CD4-positive, alpha-beta memory T cell (primary cell): ENCODE results near the gene EVX1. TPM values are rescaled to one million over a fixed set of nuclear protein-coding genes. Genes with fewer than 3 reads are reported as not detected.
A peak's percentile ranks its signal among the peaks of the same experiment; 100 is the strongest.

Experiments
- CTCF ChIA-PET: fragments of 350-600 bp; sonication (Branson Sonifier 250); formaldehyde crosslinking; loops from one replicate; lab custom pipeline; 2021; ENCODE audit warnings: inconsistent platforms; ENCODE audit not compliant: partially characterized antibody; lab: Charles Lee
- POLR2A ChIA-PET: fragments of 350-600 bp; sonication (Branson Sonifier 250); formaldehyde crosslinking; loops from one replicate; lab custom pipeline; 2021; ENCODE audit not compliant: partially characterized antibody; lab: Charles Lee
- DNase-seq, 5 donors: peaks; one replicate each; pipeline versions ENCODE4 v3.0.0 to v3.0.0-alpha.2; 2020 to 2022; ENCODE audit warnings: mixed read lengths in 1 of 5
- H3K27ac ChIP-seq: one replicate; pipeline ENCODE4 v1.7.0; 2013; ENCODE audit warnings: low read depth, low read length
- H3K27me3 ChIP-seq: 2 replicates; pipeline ENCODE4 v1.7.0; 2013; ENCODE audit warnings: mild to moderate bottlenecking, low read length, moderate library complexity; ENCODE audit not compliant: insufficient read depth
- H3K36me3 ChIP-seq: 2 replicates; pipeline ENCODE4 v1.7.0; 2013; ENCODE audit warnings: mild to moderate bottlenecking, low read length, moderate library complexity; ENCODE audit not compliant: insufficient read depth
- H3K4me1 ChIP-seq: 2 replicates; pipeline ENCODE4 v1.7.0; 2013; ENCODE audit warnings: mild to moderate bottlenecking, low read length, moderate library complexity; ENCODE audit not compliant: insufficient read depth
- H3K4me3 ChIP-seq, 2 donors: one replicate each; pipeline ENCODE4 v1.7.0; 2013; ENCODE audit warnings: low read length in 2 of 2, mild to moderate bottlenecking in 1 of 2
- H3K9me3 ChIP-seq, 2 donors: one replicate each; pipeline ENCODE4 v1.7.0; 2013; ENCODE audit warnings: low read length in 2 of 2, control low read depth in 1 of 2; ENCODE audit not compliant: control insufficient read depth in 1 of 2
- H3K27ac Mint-ChIP-seq, 7 donors: one replicate each; pipeline ENCODE4 v1.8.0; 2020 to 2021; ENCODE audit warnings: mixed read lengths in 7 of 7, mild to moderate bottlenecking in 6 of 7, inconsistent platforms in 3 of 7, moderate library complexity in 3 of 7
- H3K27me3 Mint-ChIP-seq, 2 donors: one replicate each; pipeline ENCODE4 v1.8.0; 2020 to 2021; ENCODE audit warnings: mixed read lengths in 2 of 2
- H3K36me3 Mint-ChIP-seq, 2 donors: one replicate each; pipeline ENCODE4 v1.8.0; 2020 to 2021; ENCODE audit warnings: mixed read lengths in 2 of 2, inconsistent platforms in 1 of 2, mild to moderate bottlenecking in 1 of 2
- H3K4me1 Mint-ChIP-seq, 4 donors: one replicate each; pipeline ENCODE4 v1.8.0; 2020 to 2021; ENCODE audit warnings: mixed read lengths in 4 of 4, mild to moderate bottlenecking in 1 of 4
- H3K4me3 Mint-ChIP-seq, 8 donors: one replicate each; pipeline ENCODE4 v1.8.0; 2020 to 2021; ENCODE audit warnings: mixed read lengths in 8 of 8, mild to moderate bottlenecking in 7 of 8, moderate library complexity in 6 of 8, inconsistent platforms in 3 of 8
- H3K9me3 Mint-ChIP-seq, 8 donors: one replicate each; pipeline ENCODE4 v1.8.0; 2020 to 2021; ENCODE audit warnings: mixed read lengths in 8 of 8, mild to moderate bottlenecking in 5 of 8, inconsistent platforms in 3 of 8, moderate library complexity in 1 of 8
- intact Hi-C: fragments of 100-400 bp; cut with micrococcal nuclease; formaldehyde crosslinking; loops from one replicate; pipeline ENCODE4 v1.15.1; 2023
- polyA plus RNA-seq, 2 donors: library from polyadenylated mRNA; unstranded; fragments of 300-500 nt; fragmentation: Illumina TruSeq; gene quantifications; one replicate each; pipeline ENCODE4 v1.2.3, GENCODE V29; 2021
- total RNA-seq, 2 experiments: library from RNA; stranded (reverse); gene quantifications; one replicate each; pipeline ENCODE4 v1.2.3, GENCODE V29; 2021

Gene EVX1
- total and polyA plus RNA-seq, 4 experiments from 2014 or later: not detected

- CTCF ChIA-PET: no interaction called here
- no peak overlapping the region for H3K4me3 ChIP-seq
- peaks cover 74% of the 10 kb centered on the region for H3K27me3 ChIP-seq
- H3K27ac ChIP-seq: no peak overlapping the region
- DNase-seq: no peak
- intact Hi-C loops: loop anchor here (2.0 to 10.0 kb wide), 3 partner anchors 465 to 977 kb away; partner anchors contain the start of gene HIBADH
- Mint-ChIP-seq H3K4me1 (peaks cover 21 to 54% (median 36%) of the 10 kb centered on the region in 4 donors), H3K27ac (peak overlapping the region in 2 of 7 donors; percentile 33 to 77), H3K27me3 (peaks cover 70 to 75% of the 10 kb centered on the region in 2 donors), H3K4me3 (peak overlapping the region in 2 of 8 donors; percentile 0 to 9), H3K36me3 (no peaks in the 10 kb centered on the region), H3K9me3 (peaks cover 0 to 7% (median 2%) of the 10 kb centered on the region in 8 donors)
- POLR2A ChIA-PET: no interaction called here
- H3K36me3 ChIP-seq: no peaks in the 10 kb centered on the region
- H3K9me3 ChIP-seq: no peaks in the 10 kb centered on the region
- peaks cover 41% of the 10 kb centered on the region for H3K4me1 ChIP-seq
Observed at GRCh38 chr7:27197137-27198042, 45.2 kb upstream of the EVX1 start.

- Histone ChIP-seq H3K27ac (no peak overlapping the region), H3K27me3 (peaks cover 75% of the 10 kb centered on the region), H3K4me1 (peaks cover 34% of the 10 kb centered on the region), H3K9me3 (no peaks in the 10 kb centered on the region), H3K4me3 (no peak overlapping the region), H3K36me3 (no peaks in the 10 kb centered on the region)
- intact Hi-C loops: loop anchor here (5.0 to 10.0 kb wide), 2 partner anchors 464 to 977 kb away; partner anchors contain the start of gene HIBADH
- CTCF ChIA-PET: interaction anchor here (0.8 to 1.5 kb wide), 6 partner anchors 8 to 878 kb away, joined by 3 to 6 read pairs (median 5); no protein-coding TSS in a partner anchor
- H3K4me3 Mint-ChIP-seq: peak overlapping the region in 6 of 8 donors; percentile 3 to 73 (median 28)
- peaks cover 21 to 53% (median 33%) of the 10 kb centered on the region in 4 donors for H3K4me1 Mint-ChIP-seq
- no peak for DNase-seq
- H3K9me3 Mint-ChIP-seq: peaks cover 0 to 7% (median 2%) of the 10 kb centered on the region in 8 donors
- H3K36me3 Mint-ChIP-seq: no peaks in the 10 kb centered on the region
- H3K27ac Mint-ChIP-seq: peak overlapping the region in 3 of 7 donors; percentile 3 to 44 (median 33)
- peaks cover 72 to 78% of the 10 kb centered on the region in 2 donors for H3K27me3 Mint-ChIP-seq
- POLR2A ChIA-PET: interaction anchor here (0.8 to 1.9 kb wide), 3 partner anchors 8 to 15 kb away, joined by 3 to 7 read pairs (median 3); no protein-coding TSS in a partner anchor
Observed at GRCh38 chr7:27198138-27198841, 44.3 kb upstream of the EVX1 start.

- ChIA-PET CTCF (interaction anchor here (0.8 to 1.5 kb wide), 6 partner anchors 9 to 878 kb away, joined by 3 to 6 read pairs (median 5); no protein-coding TSS in a partner anchor), POLR2A (interaction anchor here (0.8 to 1.9 kb wide), 3 partner anchors 8 to 15 kb away, joined by 3 to 7 read pairs (median 3); no protein-coding TSS in a partner anchor)
- H3K27me3 Mint-ChIP-seq: peaks cover 69 to 79% of the 10 kb centered on the region in 2 donors
- Histone ChIP-seq H3K9me3 (no peaks in the 10 kb centered on the region), H3K36me3 (no peaks in the 10 kb centered on the region), H3K4me1 (peaks cover 31% of the 10 kb centered on the region), H3K27me3 (peaks cover 75% of the 10 kb centered on the region), H3K4me3 (no peak overlapping the region), H3K27ac (no peak overlapping the region)
- H3K4me1 Mint-ChIP-seq: peaks cover 23 to 47% (median 29%) of the 10 kb centered on the region in 4 donors
- peaks cover 0 to 7% (median 2%) of the 10 kb centered on the region in 8 donors for H3K9me3 Mint-ChIP-seq
- no peaks in the 10 kb centered on the region for H3K36me3 Mint-ChIP-seq
- intact Hi-C loops: loop anchor here (5.0 to 10.0 kb wide), 2 partner anchors 463 to 976 kb away; partner anchors contain the start of gene HIBADH
- peak overlapping the region in 7 of 8 donors; percentile 54 to 79 (median 73) for H3K4me3 Mint-ChIP-seq
- H3K27ac Mint-ChIP-seq: peak overlapping the region in 2 of 7 donors; percentile 33 to 81
- peak in 1 of 5 donors; percentile 23 for DNase-seq
Observed at GRCh38 chr7:27198871-27199801, 43.5 kb upstream of the EVX1 start.

- intact Hi-C loops: loop anchor here (5.0 to 10.0 kb wide), 2 partner anchors 462 to 975 kb away; partner anchors contain the start of gene HIBADH
- no peaks in the 10 kb centered on the region for H3K9me3 ChIP-seq
- ChIA-PET POLR2A (interaction anchor here (1.9 kb wide), 1 partner anchor 12 kb away, joined by 7 read pairs; no protein-coding TSS in a partner anchor), CTCF (interaction anchor here (0.8 to 1.5 kb wide), 2 partner anchors 20 to 21 kb away, joined by 3 to 5 read pairs; no protein-coding TSS in a partner anchor)
- peak in 1 of 5 donors; percentile 24 for DNase-seq
- no peaks in the 10 kb centered on the region for H3K36me3 Mint-ChIP-seq
- peaks cover 27 to 54% (median 34%) of the 10 kb centered on the region in 4 donors for H3K4me1 Mint-ChIP-seq
- H3K27ac ChIP-seq: no peak within 1 kb of the TSS
- peaks cover 74% of the 10 kb centered on the region for H3K27me3 ChIP-seq
- peaks cover 70 to 77% of the 10 kb centered on the region in 2 donors for H3K27me3 Mint-ChIP-seq
- H3K27ac Mint-ChIP-seq: peak within 1 kb of the TSS in 5 of 7 donors; percentile 48 to 87 (median 69)
- peak within 1 kb of the TSS; percentile 67 to 91 (median 81) for H3K4me3 Mint-ChIP-seq
- H3K9me3 Mint-ChIP-seq: peaks cover 0 to 9% (median 2%) of the 10 kb centered on the region in 8 donors
- H3K4me1 ChIP-seq: peaks cover 36% of the 10 kb centered on the region
- H3K4me3 ChIP-seq: no peak within 1 kb of the TSS
- no peaks in the 10 kb centered on the region for H3K36me3 ChIP-seq
Observed at GRCh38 chr7:27199849-27200760, 42.5 kb upstream of the EVX1 start, which contains the start of gene HOXA13. Gene HOXA13 (minus strand): TSS chr7:27200091. CDS start chr7:27200077, 14 bp downstream.

- Mint-ChIP-seq H3K4me3 (peak overlapping the region; percentile 64 to 82 (median 76)), H3K4me1 (peaks cover 30 to 63% (median 40%) of the 10 kb centered on the region in 4 donors), H3K27me3 (peaks cover 72 to 80% of the 10 kb centered on the region in 2 donors), H3K27ac (peak overlapping the region in 3 of 7 donors; percentile 31 to 87 (median 48)), H3K9me3 (peaks cover 0 to 9% (median 3%) of the 10 kb centered on the region in 8 donors), H3K36me3 (no peaks in the 10 kb centered on the region)
- H3K27ac ChIP-seq: no peak overlapping the region
- no peaks in the 10 kb centered on the region for H3K9me3 ChIP-seq
- ChIA-PET CTCF (interaction anchor here (0.8 kb wide), 1 partner anchor 22 kb away, joined by 3 read pairs; no protein-coding TSS in a partner anchor), POLR2A (no interaction called here)
- no peak for DNase-seq
- peaks cover 40% of the 10 kb centered on the region for H3K4me1 ChIP-seq
- no peaks in the 10 kb centered on the region for H3K36me3 ChIP-seq
- no peak overlapping the region for H3K4me3 ChIP-seq
- peaks cover 80% of the 10 kb centered on the region for H3K27me3 ChIP-seq
- intact Hi-C loops: no loop called here
Observed at GRCh38 chr7:27200761-27201579, 41.6 kb upstream of the EVX1 start.
